Ovary (tissue), 3 donors: ENCODE results near the gene OAS2.

Source experiments
- EP300 ChIP-seq: sonication (generic); formaldehyde crosslinking; IDR thresholded peaks from one replicate; pipeline ENCODE4 v1.6.1; 2017; ENCODE audit warnings: antibody characterized with exemption
- POLR2A ChIP-seq: fragments of 450-650 bp; IDR thresholded peaks from one replicate; pipeline ENCODE4 v1.6.1; 2017; ENCODE audit warnings: antibody characterized with exemption, mild to moderate bottlenecking, moderate library complexity
- TF ChIP-seq, protein P1 (sequence below), 3 donors: fragments of 450-650 bp in 2 of 3; fragments of 200-600 bp in 1 of 3; IDR thresholded peaks; one replicate each; pipeline versions ENCODE4 v1.5.1 to v1.8.0; 2016 to 2022; ENCODE audit warnings: antibody characterized with exemption in 3 of 3, mild to moderate bottlenecking in 1 of 3
- donor health status: DM: no; HTN: no; CAD: no.

DNA sequence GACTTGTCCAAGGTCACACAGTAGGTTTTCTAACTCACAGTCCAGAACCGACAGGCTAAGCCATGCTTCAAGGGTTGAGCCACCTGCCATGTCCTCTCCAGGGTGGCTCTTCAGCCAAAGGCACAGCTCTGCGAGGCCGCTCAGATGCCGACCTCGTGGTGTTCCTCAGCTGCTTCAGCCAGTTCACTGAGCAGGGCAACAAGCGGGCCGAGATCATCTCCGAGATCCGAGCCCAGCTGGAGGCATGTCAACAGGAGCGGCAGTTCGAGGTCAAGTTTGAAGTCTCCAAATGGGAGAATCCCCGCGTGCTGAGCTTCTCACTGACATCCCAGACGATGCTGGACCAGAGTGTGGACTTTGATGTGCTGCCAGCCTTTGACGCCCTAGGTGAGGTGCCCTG is 12.7 kb upstream of the OAS2 start:
- TF ChIP-seq, protein P1, sequence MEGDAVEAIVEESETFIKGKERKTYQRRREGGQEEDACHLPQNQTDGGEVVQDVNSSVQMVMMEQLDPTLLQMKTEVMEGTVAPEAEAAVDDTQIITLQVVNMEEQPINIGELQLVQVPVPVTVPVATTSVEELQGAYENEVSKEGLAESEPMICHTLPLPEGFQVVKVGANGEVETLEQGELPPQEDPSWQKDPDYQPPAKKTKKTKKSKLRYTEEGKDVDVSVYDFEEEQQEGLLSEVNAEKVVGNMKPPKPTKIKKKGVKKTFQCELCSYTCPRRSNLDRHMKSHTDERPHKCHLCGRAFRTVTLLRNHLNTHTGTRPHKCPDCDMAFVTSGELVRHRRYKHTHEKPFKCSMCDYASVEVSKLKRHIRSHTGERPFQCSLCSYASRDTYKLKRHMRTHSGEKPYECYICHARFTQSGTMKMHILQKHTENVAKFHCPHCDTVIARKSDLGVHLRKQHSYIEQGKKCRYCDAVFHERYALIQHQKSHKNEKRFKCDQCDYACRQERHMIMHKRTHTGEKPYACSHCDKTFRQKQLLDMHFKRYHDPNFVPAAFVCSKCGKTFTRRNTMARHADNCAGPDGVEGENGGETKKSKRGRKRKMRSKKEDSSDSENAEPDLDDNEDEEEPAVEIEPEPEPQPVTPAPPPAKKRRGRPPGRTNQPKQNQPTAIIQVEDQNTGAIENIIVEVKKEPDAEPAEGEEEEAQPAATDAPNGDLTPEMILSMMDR (IDR thresholded peaks at IDR 0.05) = no peak
- TF ChIP-seq POLR2A = no peak
- no peak for TF ChIP-seq EP300
